ENCODE data around the gene RELN. TPM values are rescaled to one million over a fixed set of nuclear protein-coding genes. Genes with fewer than 3 reads are reported as not detected.

RELN gene
- total and polyA plus RNA-seq, 2 of the 13 experiments (the other 11 are each of a cell fraction or from before 2014, with no cell fraction given): 315 to 332 TPM

DNA sequence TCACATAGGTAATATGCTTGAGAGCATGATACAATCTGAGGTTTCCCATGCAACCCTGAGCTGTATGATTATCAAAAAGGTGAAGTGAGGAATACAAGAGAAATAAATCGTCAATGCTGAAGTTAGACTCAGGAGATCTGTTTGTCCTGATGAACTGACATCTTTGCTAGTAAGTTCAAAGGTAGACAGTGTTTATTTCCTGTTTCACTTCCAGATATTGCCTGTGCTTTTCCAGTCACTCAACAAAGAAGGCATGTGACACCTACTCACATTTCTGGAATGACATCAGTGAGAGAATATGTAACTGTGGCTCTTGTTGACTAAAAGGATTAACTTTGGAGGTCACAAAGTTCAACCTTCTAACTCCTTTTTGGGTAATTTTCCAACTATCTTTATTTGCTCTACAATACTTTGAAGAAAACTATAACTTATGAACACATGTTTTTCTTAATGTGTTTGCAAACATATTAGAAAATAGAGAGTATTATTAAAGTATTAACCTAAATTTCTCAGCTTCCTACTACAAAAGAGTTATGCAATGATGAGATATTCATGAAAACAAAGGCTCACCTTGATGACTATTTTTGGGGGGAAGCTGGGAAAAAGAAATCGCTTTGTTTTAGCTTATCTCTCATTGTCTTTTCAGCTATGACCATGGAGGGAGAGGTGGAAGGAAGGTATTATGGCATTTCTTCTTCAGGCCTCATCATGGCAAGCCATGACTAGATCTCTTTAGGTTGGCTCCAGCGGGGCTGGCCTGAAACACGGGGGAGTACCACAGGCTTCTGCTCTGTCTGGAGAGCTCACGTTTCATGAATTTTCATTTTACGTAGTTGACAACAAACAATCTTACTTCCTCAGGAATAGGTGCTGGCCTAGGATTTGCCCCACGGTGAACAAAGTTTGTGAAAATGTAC, 328.7 kb downstream of the RELN start (continued):
- TF ChIP-seq ZNF761 (CRISPR knock-in tag; conservative IDR thresholded peaks at IDR 0.05) (0 out of 2 replicates have a peak, but pooled peaks have one; percentile 64), KLF6 (CRISPR knock-in tag; IDR thresholded peaks at IDR 0.05) (peak; percentile 63; the same call in 1 of the 2 replicates), ARNT2 (CRISPR knock-in tag; IDR thresholded peaks at IDR 0.05; ENCODE audit: low read depth) (0 out of 2 replicates have a peak, but pooled peaks have one; percentile 67), BCL6 (CRISPR knock-in tag; IDR thresholded peaks at IDR 0.05) (peak; percentile 96), HNF4G (IDR thresholded peaks at IDR 0.05; ENCODE audit: borderline replicate concordance, low read depth, low read length) (peak; percentile 83), HNF4G (CRISPR knock-in tag; IDR thresholded peaks at IDR 0.05; ENCODE audit: borderline replicate concordance, low read depth) (peak; percentile 77; the same call in 1 of the 2 replicates), TBP (CRISPR knock-in tag; IDR thresholded peaks at IDR 0.05) (no peak), MBD4 (IDR thresholded peaks at IDR 0.05; ENCODE audit: borderline replicate concordance, low read length) (peak; percentile 94; the same call in 1 of the 2 replicates), ISL2 (CRISPR knock-in tag; IDR thresholded peaks at IDR 0.05) (peak; percentile 98), ZBTB7A (CRISPR knock-in tag; IDR thresholded peaks at IDR 0.05) (no peak), ASH2L (IDR thresholded peaks at IDR 0.05; ENCODE audit: insufficient read length, low read depth, low read length) (peak; percentile 88), ZNF33A (CRISPR knock-in tag; IDR thresholded peaks at IDR 0.05; ENCODE audit: borderline replicate concordance) (peak; percentile 31; the same call in 1 of the 2 replicates), ZNF775 (CRISPR knock-in tag; IDR thresholded peaks at IDR 0.05; ENCODE audit: borderline replicate concordance) (0 out of 2 replicates have a peak, but pooled peaks have one; percentile 59), ZBTB46 (CRISPR knock-in tag; IDR thresholded peaks at IDR 0.05; ENCODE audit: borderline replicate concordance) (no peak), PHF21A (CRISPR knock-in tag; IDR thresholded peaks at IDR 0.05) (peak; percentile 75; the same call in 1 of the 2 replicates), FOXP4 (CRISPR knock-in tag; IDR thresholded peaks at IDR 0.05) (peak; percentile 98), GMEB2 (CRISPR knock-in tag; IDR thresholded peaks at IDR 0.05; ENCODE audit: low read depth) (peak; percentile 47; the same call in 1 of the 2 replicates), RARA (CRISPR knock-in tag; IDR thresholded peaks at IDR 0.05) (peak; percentile 99), ZSCAN29 (CRISPR knock-in tag; conservative IDR thresholded peaks at IDR 0.05) (0 out of 2 replicates have a peak, but pooled peaks have one; percentile 44), AGO2 (optimal IDR thresholded peaks at IDR 0.05; ENCODE audit: low read depth, low read length) (peak; percentile 12), EEA1 (CRISPR knock-in tag; IDR thresholded peaks at IDR 0.05; ENCODE audit: borderline replicate concordance) (no peak), ZNF850 (CRISPR knock-in tag; conservative IDR thresholded peaks at IDR 0.05) (no peak), SMC3 (IDR thresholded peaks at IDR 0.05; ENCODE audit: low read length) (no peak), ZFP37 (CRISPR knock-in tag; IDR thresholded peaks at IDR 0.05; ENCODE audit: borderline replicate concordance) (no peak), MZF1 (CRISPR knock-in tag; IDR thresholded peaks at IDR 0.05; ENCODE audit: borderline replicate concordance) (no peak)
